Endothelial cell of umbilical vein (primary cell): ENCODE data around the gene PER3. TPM values are rescaled to one million over a fixed set of nuclear protein-coding genes. Genes with fewer than 3 reads are reported as not detected.

Source experiments
- BruUV-seq: library from RNA; stranded (reverse); fragments of 400-500 nt; replicated peaks from 2 replicates; lab custom pipeline; 2021; lab: Mats Ljungman, UMichigan
- CTCF ChIA-PET: fragments of 300-600, 350-600 bp; sonication (Branson Sonifier 250); formaldehyde crosslinking; loops from one replicate; lab custom pipeline; 2021; ENCODE audit warnings: antibody characterized with exemption, inconsistent platforms; lab: Charles Lee
- POLR2A ChIA-PET: fragments of 300-600, 350-600 bp; sonication (Branson Sonifier 250); formaldehyde crosslinking; loops from one replicate; lab custom pipeline; 2021; ENCODE audit warnings: antibody characterized with exemption, inconsistent platforms; lab: Charles Lee
- DNase-seq: peaks from one replicate; pipeline ENCODE4 v3.0.0-alpha.2; 2011; ENCODE audit warnings: low read depth, low spot score
- FAIRE-seq: peaks from 2 replicates; lab custom pipeline; 2011; peaks lifted over from hg19 to GRCh38; lab: Jason Lieb, UNC
- H2AFZ ChIP-seq: 2 replicates; pipeline ENCODE4 v1.6.0; 2012; ENCODE audit warnings: low read depth, low read length, control low read depth, inconsistent platforms
- H3K27ac ChIP-seq: 2 replicates; pipeline ENCODE4 v1.5.1; 2011; ENCODE audit warnings: low read depth, mild to moderate bottlenecking, control low read depth, low read length, moderate library complexity; ENCODE audit not compliant: insufficient read depth
- H3K27me3 ChIP-seq, 2 experiments: 2 replicates each; pipeline versions ENCODE4 v1.6.0 to v1.6.1; 2011; ENCODE audit warnings: low read length in 2 of 2, mixed read lengths in 1 of 2; ENCODE audit not compliant: control insufficient read depth in 2 of 2, insufficient read depth in 2 of 2
- H3K36me3 ChIP-seq, 2 experiments: 2 replicates in 1 of 2; 3 replicates in 1 of 2; pipeline ENCODE4 v1.5.1; 2011; ENCODE audit warnings: low read length in 2 of 2, mild to moderate bottlenecking in 1 of 2, moderate library complexity in 1 of 2; ENCODE audit not compliant: control insufficient read depth in 2 of 2, insufficient read depth in 2 of 2; ENCODE audit errors: extremely low read depth in 1 of 2
- H3K4me1 ChIP-seq: 3 replicates; pipeline ENCODE4 v1.5.1; 2011; ENCODE audit warnings: mild to moderate bottlenecking, low read length; ENCODE audit not compliant: control insufficient read depth, insufficient read depth; ENCODE audit errors: extremely low read depth
- H3K4me2 ChIP-seq: 2 replicates; pipeline ENCODE4 v1.6.1; 2011; ENCODE audit warnings: low read length, control low read depth, mixed read lengths; ENCODE audit not compliant: insufficient read depth
- H3K4me3 ChIP-seq, 3 experiments: fragments of 200-600 bp in 1 of 3; sonication (generic), shearing (Covaris generic) in 1 of 3; replicated peaks in 1 of 3; 2 replicates each; pipeline ENCODE4 v1.5.1; 2011 to 2016; ENCODE audit warnings: control low read depth in 3 of 3, low read length in 3 of 3, mild to moderate bottlenecking in 2 of 3, inconsistent platforms in 1 of 3, low read depth in 1 of 3, moderate library complexity in 1 of 3; ENCODE audit not compliant: insufficient read depth in 1 of 3
- H3K79me2 ChIP-seq: 2 replicates; pipeline ENCODE4 v1.6.0; 2012; ENCODE audit warnings: low read length, inconsistent platforms; ENCODE audit not compliant: control insufficient read depth, insufficient read depth
- H3K9ac ChIP-seq: replicated peaks from 2 replicates; pipeline ENCODE3; 2011; ENCODE audit warnings: low read length, control low read depth; ENCODE audit not compliant: insufficient read depth; ENCODE audit errors: extremely low read depth
- H3K9me1 ChIP-seq: replicated peaks from 3 replicates; pipeline ENCODE4 v1.6.0; 2011; ENCODE audit warnings: mild to moderate bottlenecking, low read length; ENCODE audit not compliant: control insufficient read depth, insufficient read depth; ENCODE audit errors: extremely low read depth
- H3K9me3 ChIP-seq: replicated peaks from 2 replicates; pipeline ENCODE4 v1.5.1; 2012; ENCODE audit warnings: low read length, inconsistent platforms; ENCODE audit not compliant: control insufficient read depth, insufficient read depth
- H4K20me1 ChIP-seq: replicated peaks from 2 replicates; pipeline ENCODE3; 2011; ENCODE audit warnings: mild to moderate bottlenecking, low read length; ENCODE audit not compliant: control insufficient read depth, insufficient read depth; ENCODE audit errors: extremely low read depth
- CTCF ChIP-seq, 2 donors: IDR thresholded peaks; 1 replicate in 1 of 2; 2 replicates in 1 of 2; pipeline ENCODE4 v1.5.1; 2011; ENCODE audit warnings: low read length in 2 of 2, mild to moderate bottlenecking in 2 of 2, moderate library complexity in 2 of 2, control low read depth in 1 of 2, inconsistent platforms in 1 of 2, low read depth in 1 of 2; ENCODE audit not compliant: insufficient read depth in 1 of 2; ENCODE audit errors: extremely low read depth in 1 of 2
- FOS ChIP-seq: IDR thresholded peaks from 2 replicates; pipeline ENCODE4 v1.6.1; 2011; ENCODE audit warnings: mild to moderate bottlenecking, low read length, moderate library complexity, borderline replicate concordance; ENCODE audit not compliant: insufficient read depth
- GATA2 ChIP-seq: IDR thresholded peaks from 2 replicates; pipeline ENCODE4 v1.7.0; 2011; ENCODE audit warnings: low read depth, mild to moderate bottlenecking, moderate library complexity, mixed read lengths, low read length; ENCODE audit not compliant: insufficient read length, insufficient read depth
- JUN ChIP-seq: IDR thresholded peaks from 2 replicates; pipeline ENCODE4 v1.6.1; 2011; ENCODE audit warnings: borderline replicate concordance, low read depth; ENCODE audit not compliant: insufficient read length, insufficient read depth
- MYC ChIP-seq: IDR thresholded peaks from one replicate; pipeline ENCODE4 v1.6.1; 2011; ENCODE audit warnings: mild to moderate bottlenecking, low read depth, low read length
- POLR2AphosphoS5 ChIP-seq: IDR thresholded peaks from 2 replicates; pipeline ENCODE4 v1.6.1; 2012; ENCODE audit warnings: low read depth, mild to moderate bottlenecking, control low read depth, low read length, moderate library complexity; ENCODE audit not compliant: insufficient read depth
- dilution Hi-C: fragments of 300-500 bp; cut with MboI; formaldehyde crosslinking; loops from one replicate; pipeline ENCODE4 v1.15.0; 2019; ENCODE audit warnings: low sequenced_read_pairs; ENCODE audit not compliant: extremely low pct_ligation_motif_present
- intact Hi-C: fragments of 100-400 bp; cut with micrococcal nuclease; formaldehyde crosslinking; loops from one replicate; pipeline ENCODE4 v1.10.0; 2022
- polyA plus RNA-seq, 4 experiments: library from polyadenylated mRNA; depleted of rRNA in 3 of 4; stranded (reverse) in 3 of 4; unstranded in 1 of 4; fragments of >200 nt; gene quantifications; 2 replicates each; pipeline versions ENCODE4 v1.2.1 to v1.2.3, GENCODE V29; 2011 to 2012; ENCODE audit warnings: missing spikeins in 1 of 4
- total RNA-seq: library from RNA; stranded (reverse); gene quantifications from 2 replicates; pipeline ENCODE4 v1.2.3, GENCODE V29; 2021

PER3 gene
- total and polyA plus RNA-seq, 2 donors (not counting 3 experiments of a cell fraction or from before 2014, with no cell fraction given) = 2.5 to 2.6 TPM

- TF ChIP-seq MYC = no peak
- no peak for TF ChIP-seq POLR2AphosphoS5
- no peak for TF ChIP-seq FOS
- no peak for TF ChIP-seq GATA2
- TF ChIP-seq JUN = no peak
- TF ChIP-seq CTCF (IDR thresholded peaks at IDR 0.05; ENCODE audit: extremely low read depth in 1 of 2, insufficient read depth in 1 of 2, low read depth in 1 of 2, low read length in 2 of 2) = no peak
- BruUV-seq = no TSS peak
These were observed 38.3 kb upstream of the PER3 start for GRCh38 chr1:7745783-7746182.

More at GRCh38 chr1:7745783-7746182, 38.3 kb upstream of the PER3 start:
- dilution Hi-C loops (no loop called here), intact Hi-C loops (no loop called here)
- Histone ChIP-seq H3K4me3 (no peak overlapping the region), H2AFZ (no peak overlapping the region), H4K20me1 (no peaks in the 10 kb centered on the region), H3K9ac (no peak overlapping the region), H3K79me2 (no peaks in the 10 kb centered on the region), H3K4me2 (no peak overlapping the region), H3K9me3 (no peaks in the 10 kb centered on the region), H3K27ac (no peak overlapping the region), H3K36me3 (no peaks in the 10 kb centered on the region), H3K9me1 (no peaks in the 10 kb centered on the region), H3K4me1 (no peaks in the 10 kb centered on the region), H3K27me3 (no peaks in the 10 kb centered on the region)
- DNase-seq (no peak), FAIRE-seq (no peak)
- ChIA-PET POLR2A (no interaction called here), CTCF (interaction anchor here (1.2 to 1.5 kb wide), 2 partner anchors 26 to 77 kb away, joined by 3 to 25 read pairs; no protein-coding TSS in a partner anchor)
